ENCODE measurements around the gene ROPN1L. TPM values are rescaled to one million over a fixed set of nuclear protein-coding genes. Genes with fewer than 3 reads are reported as not detected.

ROPN1L gene
- polyA plus RNA-seq, 1 donor from 2014 or later, result 0.52 TPM

- H3K9me2 ChIP-seq (ENCODE audit: insufficient read depth, low read length), result no peaks in the 10 kb centered on the region
- H3K4me3 ChIP-seq (ENCODE audit: low read length), result no peak overlapping the region
- TF ChIP-seq MXI1 (conservative IDR thresholded peaks at IDR 0.05; ENCODE audit: poor library complexity, severe bottlenecking), result no peak
- H3F3A ChIP-seq (ENCODE audit: insufficient read depth, low read length, poor library complexity, severe bottlenecking), result no peaks in the 10 kb centered on the region
- H3K27ac ChIP-seq (ENCODE audit: low read length), result no peak overlapping the region
- H4K20me1 ChIP-seq (ENCODE audit: insufficient read depth), result no peaks in the 10 kb centered on the region
- no peaks in the 10 kb centered on the region for H3K79me2 ChIP-seq (replicated peaks; ENCODE audit: insufficient read depth, low read length)
- peaks cover 7% of the 10 kb centered on the region for H3K36me3 ChIP-seq (ENCODE audit: insufficient read depth, low read length)
- H2AFZ ChIP-seq (ENCODE audit: low read depth, low read length), result no peak overlapping the region
- no peaks in the 10 kb centered on the region for H3K9me3 ChIP-seq (ENCODE audit: low read length)
- H3K27me3 ChIP-seq (ENCODE audit: insufficient read depth, low read depth, low read length), result no peaks in the 10 kb centered on the region
- H3K9ac ChIP-seq (ENCODE audit: low read length), result no peak overlapping the region
- H3K4me2 ChIP-seq (ENCODE audit: low read length), result no peak overlapping the region
Measured at GRCh38 chr5:10427978-10428377, 13.7 kb upstream of the ROPN1L start.

DNA sequence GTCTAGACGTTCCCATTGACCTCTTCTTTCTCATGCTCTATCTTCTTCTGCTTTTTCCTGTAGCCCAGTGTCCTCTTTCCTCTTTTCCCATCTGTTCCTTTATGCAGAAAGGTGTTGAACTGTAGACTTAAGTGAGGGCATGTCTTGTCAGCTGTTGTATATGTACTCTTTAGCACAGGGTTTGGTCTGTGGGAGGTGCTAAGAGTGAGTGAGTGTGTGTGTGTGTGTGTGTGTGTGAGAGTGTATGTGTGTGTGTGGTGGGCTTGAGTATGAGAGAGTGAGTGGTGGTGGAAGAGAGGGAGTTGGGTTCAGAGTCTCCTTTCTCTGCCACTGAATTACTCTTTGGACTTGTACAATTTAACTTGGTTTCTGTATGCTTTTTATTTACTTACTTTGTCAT lies 10.3 kb upstream of the ROPN1L start:
- H4K20me1 ChIP-seq (ENCODE audit: insufficient read depth), result no peaks in the 10 kb centered on the region
- no peaks in the 10 kb centered on the region for H3K9me3 ChIP-seq (ENCODE audit: low read length)
- TF ChIP-seq EZH2 (IDR thresholded peaks at IDR 0.05; ENCODE audit: borderline replicate concordance, insufficient read depth, low read length, poor library complexity, severe bottlenecking), result no peak
- TF ChIP-seq, protein P1, sequence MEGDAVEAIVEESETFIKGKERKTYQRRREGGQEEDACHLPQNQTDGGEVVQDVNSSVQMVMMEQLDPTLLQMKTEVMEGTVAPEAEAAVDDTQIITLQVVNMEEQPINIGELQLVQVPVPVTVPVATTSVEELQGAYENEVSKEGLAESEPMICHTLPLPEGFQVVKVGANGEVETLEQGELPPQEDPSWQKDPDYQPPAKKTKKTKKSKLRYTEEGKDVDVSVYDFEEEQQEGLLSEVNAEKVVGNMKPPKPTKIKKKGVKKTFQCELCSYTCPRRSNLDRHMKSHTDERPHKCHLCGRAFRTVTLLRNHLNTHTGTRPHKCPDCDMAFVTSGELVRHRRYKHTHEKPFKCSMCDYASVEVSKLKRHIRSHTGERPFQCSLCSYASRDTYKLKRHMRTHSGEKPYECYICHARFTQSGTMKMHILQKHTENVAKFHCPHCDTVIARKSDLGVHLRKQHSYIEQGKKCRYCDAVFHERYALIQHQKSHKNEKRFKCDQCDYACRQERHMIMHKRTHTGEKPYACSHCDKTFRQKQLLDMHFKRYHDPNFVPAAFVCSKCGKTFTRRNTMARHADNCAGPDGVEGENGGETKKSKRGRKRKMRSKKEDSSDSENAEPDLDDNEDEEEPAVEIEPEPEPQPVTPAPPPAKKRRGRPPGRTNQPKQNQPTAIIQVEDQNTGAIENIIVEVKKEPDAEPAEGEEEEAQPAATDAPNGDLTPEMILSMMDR (IDR thresholded peaks at IDR 0.05; ENCODE audit: poor library complexity, severe bottlenecking), result no peak
- no peak for TF ChIP-seq TAF1 (IDR thresholded peaks at IDR 0.05; ENCODE audit: low read depth)
- no peak for TF ChIP-seq SMC3 (conservative IDR thresholded peaks at IDR 0.05; ENCODE audit: poor library complexity)
- TF ChIP-seq MXI1 (conservative IDR thresholded peaks at IDR 0.05; ENCODE audit: poor library complexity, severe bottlenecking), result no peak
- no peak for TF ChIP-seq EP300 (conservative IDR thresholded peaks at IDR 0.05; ENCODE audit: poor library complexity, severe bottlenecking)
- no peak for TF ChIP-seq RAD21 (conservative IDR thresholded peaks at IDR 0.05)
- TF ChIP-seq POLR2AphosphoS5 (IDR thresholded peaks at IDR 0.05), result no peak
- no peak for TF ChIP-seq REST (IDR thresholded peaks at IDR 0.05; ENCODE audit: borderline replicate concordance)
- H3K27me3 ChIP-seq (ENCODE audit: insufficient read depth, low read depth, low read length), result no peaks in the 10 kb centered on the region
- H3K27ac ChIP-seq (ENCODE audit: low read length), result no peak overlapping the region
- H3F3A ChIP-seq (ENCODE audit: insufficient read depth, low read length, poor library complexity, severe bottlenecking), result no peaks in the 10 kb centered on the region
- H3K4me3 ChIP-seq (ENCODE audit: low read length), result no peak overlapping the region
- no peaks in the 10 kb centered on the region for H3K9me2 ChIP-seq (ENCODE audit: insufficient read depth, low read length)
- H3K4me2 ChIP-seq (ENCODE audit: low read length), result no peak overlapping the region
- H3K36me3 ChIP-seq (ENCODE audit: insufficient read depth, low read length), result peaks cover 16% of the 10 kb centered on the region
- no peak overlapping the region for H2AFZ ChIP-seq (ENCODE audit: low read depth, low read length)
- H3K9ac ChIP-seq (ENCODE audit: low read length), result no peak overlapping the region
- H3K79me2 ChIP-seq (replicated peaks; ENCODE audit: insufficient read depth, low read length), result no peaks in the 10 kb centered on the region
